ENCODE data around the gene RBM45. TPM values are rescaled to one million over a fixed set of nuclear protein-coding genes. Genes with fewer than 3 reads are reported as not detected.

RBM45 gene
- total and polyA plus RNA-seq, 7 donors, result 3.4 to 9.5 (median 4.5) TPM

DNA sequence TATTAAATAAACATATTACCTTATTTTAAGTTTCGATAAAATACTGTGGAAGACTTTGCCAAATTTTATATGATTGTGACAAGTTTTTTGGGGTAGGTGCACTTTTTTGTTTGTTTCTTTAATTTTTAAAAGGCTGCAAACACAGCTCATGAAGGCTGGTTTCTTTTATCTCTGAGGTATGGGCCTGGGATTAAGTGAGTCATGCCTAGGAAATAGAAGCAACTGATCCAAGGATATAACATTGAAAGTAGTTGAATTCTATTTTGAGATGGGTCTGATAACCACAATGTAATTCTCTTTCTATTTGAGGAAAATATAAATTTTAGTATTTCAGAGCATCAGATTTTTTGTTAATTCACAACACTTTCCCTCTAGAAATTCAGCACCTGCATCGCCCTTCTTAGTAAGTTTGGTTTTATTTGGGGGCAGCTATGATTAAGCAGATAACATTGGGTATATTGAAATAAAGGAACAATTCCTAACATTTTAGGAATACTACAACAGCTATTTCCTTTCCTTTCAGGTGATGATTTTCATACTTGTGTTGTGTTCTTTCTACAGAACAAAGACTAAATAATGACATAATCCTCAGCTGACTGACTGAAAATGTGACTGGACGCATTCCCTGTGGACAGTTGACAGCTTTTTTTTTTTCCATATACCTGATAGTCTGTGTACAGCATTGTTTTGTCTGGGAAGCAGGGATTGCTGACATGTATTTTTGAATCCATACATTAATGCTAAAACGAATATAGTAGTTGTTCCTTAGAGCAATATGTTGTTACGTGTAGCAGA, 16.8 kb downstream of the RBM45 start:
- peak; percentile 42 to 83 (median 62) for ATAC-seq
- H3K4me3 ChIP-seq, result no peak overlapping the region
- 88 to 91% (median 89%) methylated on average over 5 of the region's 5 CpGs for WGBS, 3 donors

DNA sequence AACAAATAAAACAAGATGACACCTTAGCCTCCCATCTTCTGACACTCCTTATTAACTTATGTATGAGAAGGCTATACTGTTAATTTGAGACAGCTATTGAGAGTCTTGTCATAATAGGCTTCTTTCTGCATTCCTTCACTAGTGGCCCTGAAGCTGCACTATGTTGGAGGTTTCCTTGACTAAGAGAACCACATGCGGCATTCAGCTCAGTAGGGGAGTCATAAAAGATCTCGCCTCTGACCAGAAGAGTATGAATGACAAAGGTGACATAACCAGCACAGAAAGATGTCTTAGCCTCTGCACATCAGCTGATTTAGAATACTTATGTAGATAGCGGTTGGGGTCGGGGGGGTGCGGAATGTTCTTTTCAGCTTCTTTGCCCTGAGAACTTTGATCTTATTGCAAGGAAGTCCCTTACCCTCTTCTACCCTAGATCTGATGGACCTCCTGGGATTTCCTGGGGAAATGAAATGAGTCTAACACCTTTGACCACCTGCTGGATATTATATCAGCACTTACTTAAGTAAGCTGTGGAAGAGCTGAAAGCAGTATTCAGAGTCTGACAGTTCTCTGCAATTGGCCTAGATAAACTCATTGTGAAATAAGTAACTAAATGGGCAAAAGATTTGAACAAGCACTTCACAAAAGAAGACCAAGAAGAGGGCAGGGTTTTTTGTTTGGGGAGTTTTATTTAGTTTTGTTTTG, 24.2 kb downstream of the RBM45 start:
- Histone ChIP-seq H3K27ac (no peak overlapping the region), H3K9me3 (no peaks in the 10 kb centered on the region), H3K4me3 (no peak overlapping the region), H3K27me3 (ENCODE audit: insufficient read depth in 3 of 3, low read length in 2 of 3) (no peaks in the 10 kb centered on the region), H3K36me3 (ENCODE audit: insufficient read depth in 1 of 2, low read depth in 1 of 2) (peaks cover 0 to 16% of the 10 kb centered on the region in 2 donors), H3K4me1 (no peaks in the 10 kb centered on the region)
- intact Hi-C loops (cut with DNase I), result loop anchor here in 1 of 2 donors (10.0 kb wide), 1 partner anchor 168 kb away; no protein-coding TSS in a partner anchor
- DNase-seq (no peak), ATAC-seq (no peak)
- WGBS, 3 donors, result 94 to 98% (median 98%) methylated on average over 5 of the region's 5 CpGs
- TF ChIP-seq, protein P1, sequence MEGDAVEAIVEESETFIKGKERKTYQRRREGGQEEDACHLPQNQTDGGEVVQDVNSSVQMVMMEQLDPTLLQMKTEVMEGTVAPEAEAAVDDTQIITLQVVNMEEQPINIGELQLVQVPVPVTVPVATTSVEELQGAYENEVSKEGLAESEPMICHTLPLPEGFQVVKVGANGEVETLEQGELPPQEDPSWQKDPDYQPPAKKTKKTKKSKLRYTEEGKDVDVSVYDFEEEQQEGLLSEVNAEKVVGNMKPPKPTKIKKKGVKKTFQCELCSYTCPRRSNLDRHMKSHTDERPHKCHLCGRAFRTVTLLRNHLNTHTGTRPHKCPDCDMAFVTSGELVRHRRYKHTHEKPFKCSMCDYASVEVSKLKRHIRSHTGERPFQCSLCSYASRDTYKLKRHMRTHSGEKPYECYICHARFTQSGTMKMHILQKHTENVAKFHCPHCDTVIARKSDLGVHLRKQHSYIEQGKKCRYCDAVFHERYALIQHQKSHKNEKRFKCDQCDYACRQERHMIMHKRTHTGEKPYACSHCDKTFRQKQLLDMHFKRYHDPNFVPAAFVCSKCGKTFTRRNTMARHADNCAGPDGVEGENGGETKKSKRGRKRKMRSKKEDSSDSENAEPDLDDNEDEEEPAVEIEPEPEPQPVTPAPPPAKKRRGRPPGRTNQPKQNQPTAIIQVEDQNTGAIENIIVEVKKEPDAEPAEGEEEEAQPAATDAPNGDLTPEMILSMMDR (IDR thresholded peaks at IDR 0.05), result no peak

More for the DNA sequence above, 16.8 kb downstream of the RBM45 start:
- no peaks in the 10 kb centered on the region for H3K9me3 ChIP-seq
- TF ChIP-seq, protein P1 (IDR thresholded peaks at IDR 0.05), result no peak
- DNase-seq, result no peak
- H3K4me1 ChIP-seq, result peaks cover 11% of the 10 kb centered on the region
- peak overlapping the region; percentile 40 for H3K27ac ChIP-seq
- intact Hi-C loops (cut with DNase I), result no loop called here
- no peaks in the 10 kb centered on the region for H3K27me3 ChIP-seq (ENCODE audit: insufficient read depth in 3 of 3, low read length in 2 of 3)
- peaks cover 0 to 49% of the 10 kb centered on the region in 2 donors for H3K36me3 ChIP-seq (ENCODE audit: insufficient read depth in 1 of 2, low read depth in 1 of 2)

DNA sequence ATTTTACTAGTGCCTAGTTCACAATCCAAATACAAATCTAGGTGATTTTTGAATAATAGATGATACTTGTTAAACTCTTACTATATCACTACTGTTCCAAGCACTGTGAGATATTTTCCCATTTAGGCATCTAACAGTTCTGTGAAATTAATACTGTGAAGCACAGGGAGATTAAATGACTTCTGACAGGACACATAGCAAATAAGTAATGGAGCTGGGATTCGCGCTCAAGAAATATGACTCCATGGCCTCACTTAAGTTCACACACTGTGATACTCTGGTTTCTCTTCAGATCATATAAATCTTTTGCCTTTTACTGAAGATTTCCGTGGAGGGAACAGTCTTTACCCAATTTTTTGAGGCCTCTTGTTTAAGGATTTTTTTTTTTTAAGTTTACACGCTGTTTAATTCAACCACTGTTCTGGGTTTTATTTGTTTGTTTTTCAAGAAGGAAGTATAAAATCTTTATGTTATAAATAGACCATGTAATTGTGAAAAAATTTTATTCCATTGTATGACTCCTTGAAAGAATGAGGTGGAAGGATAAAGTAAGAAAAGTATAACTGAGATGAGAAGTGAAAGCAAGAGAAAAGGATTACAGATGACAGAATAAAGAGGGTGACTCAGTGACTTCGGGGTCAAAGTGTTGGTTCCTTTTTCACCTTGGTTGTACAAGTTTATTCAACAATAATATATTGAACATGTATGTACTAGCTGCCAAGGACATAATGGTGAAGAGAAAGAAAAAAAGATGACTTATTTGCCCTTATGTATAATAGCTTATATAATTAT, 30.2 kb downstream of the RBM45 start:
- ATAC-seq (peak; percentile 57 to 94 (median 83)), DNase-seq (no peak)
- Histone ChIP-seq H3K4me3 (peak overlapping the region; percentile 37), H3K4me1 (no peaks in the 10 kb centered on the region), H3K36me3 (ENCODE audit: insufficient read depth in 1 of 2, low read depth in 1 of 2) (no peaks in the 10 kb centered on the region), H3K9me3 (no peaks in the 10 kb centered on the region), H3K27ac (peak overlapping the region; percentile 56), H3K27me3 (ENCODE audit: insufficient read depth in 3 of 3, low read length in 2 of 3) (no peaks in the 10 kb centered on the region)
- intact Hi-C loops (cut with DNase I), result loop anchor here in 1 of 2 donors (5.0 kb wide), 1 partner anchor 50 kb away; the partner anchor contains the start of gene OSBPL6
- TF ChIP-seq, protein P1 (IDR thresholded peaks at IDR 0.05), result no peak
- WGBS, 3 donors, result 35 to 44% (median 37%) methylated on average over 5 of the region's 5 CpGs

DNA sequence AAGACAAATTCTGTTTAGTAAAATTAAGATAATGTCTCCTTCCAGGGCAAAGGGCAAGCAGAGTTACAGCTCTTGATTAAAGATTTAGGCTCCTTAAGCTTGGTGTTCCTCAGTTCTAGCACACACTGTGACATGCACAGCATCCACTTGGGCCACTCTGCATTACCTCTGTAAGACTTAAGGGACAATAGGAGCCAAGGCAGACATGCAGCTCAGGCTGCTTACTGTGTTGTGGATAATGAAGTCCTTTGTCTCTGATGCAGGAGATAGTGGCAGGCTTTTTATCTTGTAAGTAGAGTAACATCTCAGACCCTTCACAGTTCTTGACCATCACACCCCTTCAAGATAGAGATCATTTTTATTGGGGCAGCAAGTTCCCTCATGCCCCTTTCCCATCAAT, 31.2 kb downstream of the RBM45 start:
- TF ChIP-seq, protein P1 (IDR thresholded peaks at IDR 0.05), result no peak
- Histone ChIP-seq H3K36me3 (ENCODE audit: insufficient read depth in 1 of 2, low read depth in 1 of 2) (no peaks in the 10 kb centered on the region), H3K27ac (no peak overlapping the region), H3K9me3 (no peaks in the 10 kb centered on the region), H3K4me1 (no peaks in the 10 kb centered on the region), H3K27me3 (ENCODE audit: insufficient read depth in 3 of 3, low read length in 2 of 3) (no peaks in the 10 kb centered on the region), H3K4me3 (no peak overlapping the region)
- intact Hi-C loops (cut with DNase I), result loop anchor here in 1 of 2 donors (5.0 kb wide), 1 partner anchor 49 kb away; the partner anchor contains the start of gene OSBPL6
- DNase-seq (no peak), ATAC-seq (peak in 1 of 4 donors; percentile 47)
